SU-DHL-6 (cell line): Measurements from ENCODE around the gene HIPK4.

Experiments
- EZH2phosphoT487 ChIP-seq: fragments of 200-600 bp; sonication (generic), shearing (Covaris generic); conservative IDR thresholded peaks from 2 replicates; pipeline ENCODE4 v1.6.1; 2018; ENCODE audit warnings: mild to moderate bottlenecking, antibody characterized with exemption, low read length, moderate library complexity, mixed read lengths
- TF ChIP-seq, protein P1 (sequence below): fragments of 200-600 bp; sonication (generic); IDR thresholded peaks from one replicate; pipeline ENCODE4 v1.5.1; 2017; ENCODE audit warnings: antibody characterized with exemption, mild to moderate bottlenecking, low read length, moderate library complexity; ENCODE audit not compliant: insufficient read depth, poor library complexity, severe bottlenecking

- TF ChIP-seq, protein P1, sequence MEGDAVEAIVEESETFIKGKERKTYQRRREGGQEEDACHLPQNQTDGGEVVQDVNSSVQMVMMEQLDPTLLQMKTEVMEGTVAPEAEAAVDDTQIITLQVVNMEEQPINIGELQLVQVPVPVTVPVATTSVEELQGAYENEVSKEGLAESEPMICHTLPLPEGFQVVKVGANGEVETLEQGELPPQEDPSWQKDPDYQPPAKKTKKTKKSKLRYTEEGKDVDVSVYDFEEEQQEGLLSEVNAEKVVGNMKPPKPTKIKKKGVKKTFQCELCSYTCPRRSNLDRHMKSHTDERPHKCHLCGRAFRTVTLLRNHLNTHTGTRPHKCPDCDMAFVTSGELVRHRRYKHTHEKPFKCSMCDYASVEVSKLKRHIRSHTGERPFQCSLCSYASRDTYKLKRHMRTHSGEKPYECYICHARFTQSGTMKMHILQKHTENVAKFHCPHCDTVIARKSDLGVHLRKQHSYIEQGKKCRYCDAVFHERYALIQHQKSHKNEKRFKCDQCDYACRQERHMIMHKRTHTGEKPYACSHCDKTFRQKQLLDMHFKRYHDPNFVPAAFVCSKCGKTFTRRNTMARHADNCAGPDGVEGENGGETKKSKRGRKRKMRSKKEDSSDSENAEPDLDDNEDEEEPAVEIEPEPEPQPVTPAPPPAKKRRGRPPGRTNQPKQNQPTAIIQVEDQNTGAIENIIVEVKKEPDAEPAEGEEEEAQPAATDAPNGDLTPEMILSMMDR: no peak
- TF ChIP-seq EZH2phosphoT487: no peak
Observed at GRCh38 chr19:40416918-40417642, 27.1 kb upstream of the HIPK4 start.
